Measurements from ENCODE around the gene CEP131. TPM values are rescaled to one million over a fixed set of nuclear protein-coding genes. Genes with fewer than 3 reads are reported as not detected.

CEP131 gene
- total and polyA plus RNA-seq, 2 of the 4 experiments (the other 2 are of a cell fraction) = 4.8 to 9.6 TPM

DNA sequence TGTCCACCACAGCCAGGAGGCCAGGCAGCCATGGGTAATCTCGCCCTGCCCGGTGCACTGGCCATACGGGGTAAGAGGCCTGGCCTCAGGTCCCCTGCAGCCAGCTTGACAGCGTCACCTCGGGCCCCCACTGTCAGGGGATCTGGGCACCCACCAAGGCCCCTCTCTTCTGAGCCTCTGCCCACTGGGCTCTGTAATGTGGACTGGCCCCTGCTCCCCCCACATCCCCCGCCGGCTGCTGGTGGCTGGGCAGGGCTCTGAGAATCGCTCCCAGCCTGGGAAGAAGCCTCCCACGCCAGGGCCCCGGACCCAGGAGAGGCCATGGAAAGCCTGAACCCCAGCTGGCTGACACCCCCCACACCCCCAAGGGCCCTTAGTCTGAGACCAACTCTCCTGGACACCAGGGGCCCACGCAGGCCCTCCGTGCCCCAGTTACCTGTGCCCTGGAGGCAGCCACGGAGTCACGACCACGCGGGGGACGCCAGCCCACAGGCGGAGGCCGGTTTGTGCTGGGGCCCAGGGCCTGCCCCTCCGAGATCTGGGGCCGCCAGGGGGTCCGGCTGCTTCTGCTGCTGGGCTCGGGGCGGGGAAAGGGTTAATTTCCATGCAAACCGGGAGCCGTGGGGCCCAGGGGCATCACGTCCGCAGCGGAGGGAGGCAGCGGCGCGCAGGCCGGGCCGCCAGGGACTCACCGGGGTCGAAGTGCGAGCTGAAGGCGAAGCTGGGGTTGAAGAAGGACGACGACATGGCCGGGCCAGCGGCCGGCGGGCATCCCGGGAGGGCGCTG lies 57.3 kb downstream of the CEP131 start, which contains the start of gene PVALEF:
Gene PVALEF, plus strand, starts transcription at position 262 of the 787 bp plus-strand sequence. CDS start 15,720 bp downstream, outside the sequence.
- no peak within 1 kb of the TSS; the same call in 1 of the 2 replicates for H3K4me3 ChIP-seq (ENCODE audit: insufficient read depth, low read depth, low read length)
- no peaks in the 10 kb centered on the region for H3K79me1 ChIP-seq (ENCODE audit: low read depth in 1 of 2, low read length in 2 of 2)
- no peaks in the 10 kb centered on the region for H3K9me1 ChIP-seq (ENCODE audit: insufficient read depth, low read length)
- H3K14ac ChIP-seq (replicated peaks; ENCODE audit: low read depth, low read length) = no peak within 1 kb of the TSS
- H3K56ac ChIP-seq (ENCODE audit: extremely low read depth, insufficient read depth, low read length) = no peak within 1 kb of the TSS
- peak within 1 kb of the TSS; percentile 78 for H2AK9ac ChIP-seq (replicated peaks; ENCODE audit: low read depth, low read length, poor library complexity)
- no peak within 1 kb of the TSS for H2BK15ac ChIP-seq (ENCODE audit: low read depth, low read length)
- peak within 1 kb of the TSS; percentile 65 for H2AFZ ChIP-seq (replicated peaks; ENCODE audit: low read length, poor library complexity)
- H3K4ac ChIP-seq (ENCODE audit: low read depth, low read length) = no peak within 1 kb of the TSS
- H3K23ac ChIP-seq (ENCODE audit: low read depth, low read length) = no peak within 1 kb of the TSS
- no peak within 1 kb of the TSS for H4K91ac ChIP-seq (ENCODE audit: insufficient read depth, low read depth, low read length)
- dilution Hi-C loops (cut with HindIII; ENCODE audit: low sequenced_read_pairs, unreplicated experiment) (no loop called here), in situ Hi-C loops (cut with MboI; ENCODE audit: low sequenced_read_pairs) (no loop called here), intact Hi-C loops (cut with micrococcal nuclease) (no loop called here)
- no peak within 1 kb of the TSS for H2BK120ac ChIP-seq (ENCODE audit: low read depth, low read length)
- ATAC-seq (ENCODE audit: low read depth) (peak; percentile 61), DNase-seq (no peak)
- no peak within 1 kb of the TSS for H4K8ac ChIP-seq (ENCODE audit: low read depth in 2 of 2, low read length in 2 of 2)
- ChIA-PET POLR2A (ENCODE audit: unreplicated experiment) (no interaction called here), CTCF (no interaction called here)
- no peak within 1 kb of the TSS for H2BK20ac ChIP-seq (ENCODE audit: low read depth, low read length)
- H3K27me3 ChIP-seq (ENCODE audit: control insufficient read depth, insufficient read depth, low read length) = peaks cover 54% of the 10 kb centered on the region
- no peak within 1 kb of the TSS for H4K5ac ChIP-seq (ENCODE audit: low read depth, low read length)
- no peak within 1 kb of the TSS for H2AK5ac ChIP-seq (ENCODE audit: low read depth, low read length)
- no peak within 1 kb of the TSS for H2BK5ac ChIP-seq (ENCODE audit: low read depth, low read length, poor library complexity, severe bottlenecking)
- H3K9me3 ChIP-seq (ENCODE audit: control insufficient read depth, insufficient read depth, low read length) = no peaks in the 10 kb centered on the region
- 20% methylated on average over 12 of the region's 46 CpGs; no CpG with 5 or more reads in 1 of the 2 experiments for WGBS, 2 experiments (ENCODE audit: extremely low coverage in 2 of 2, insufficient read length in 1 of 2)
- no TSS peak for BruUV-seq (replicated peaks)
- H3K4me2 ChIP-seq (ENCODE audit: low read depth, low read length) = no peak within 1 kb of the TSS
- H3K36me3 ChIP-seq (ENCODE audit: control insufficient read depth, insufficient read depth, low read length) = no peaks in the 10 kb centered on the region
- TF ChIP-seq MAFK (IDR thresholded peaks at IDR 0.05; ENCODE audit: low read depth, low read length) (no peak), CEBPB (IDR thresholded peaks at IDR 0.05; ENCODE audit: low read depth, low read length) (no peak), POLR2A (IDR thresholded peaks at IDR 0.05; ENCODE audit: low read depth, low read length) (no peak), CHD1 (IDR thresholded peaks at IDR 0.05; ENCODE audit: low read depth, low read length) (no peak), MXI1 (IDR thresholded peaks at IDR 0.05; ENCODE audit: borderline replicate concordance, low read depth, low read length) (no peak), RFX5 (IDR thresholded peaks at IDR 0.05; ENCODE audit: low read depth, low read length) (no peak), NFE2L2 (IDR thresholded peaks at IDR 0.05; ENCODE audit: low read depth, low read length) (no peak), SMC3 (IDR thresholded peaks at IDR 0.05; ENCODE audit: low read depth, low read length) (no peak), MAZ (IDR thresholded peaks at IDR 0.05; ENCODE audit: borderline replicate concordance, low read depth, low read length) (no peak), RCOR1 (IDR thresholded peaks at IDR 0.05; ENCODE audit: insufficient replicate concordance, low read length) (no peak)
- TF ChIP-seq, protein P1, sequence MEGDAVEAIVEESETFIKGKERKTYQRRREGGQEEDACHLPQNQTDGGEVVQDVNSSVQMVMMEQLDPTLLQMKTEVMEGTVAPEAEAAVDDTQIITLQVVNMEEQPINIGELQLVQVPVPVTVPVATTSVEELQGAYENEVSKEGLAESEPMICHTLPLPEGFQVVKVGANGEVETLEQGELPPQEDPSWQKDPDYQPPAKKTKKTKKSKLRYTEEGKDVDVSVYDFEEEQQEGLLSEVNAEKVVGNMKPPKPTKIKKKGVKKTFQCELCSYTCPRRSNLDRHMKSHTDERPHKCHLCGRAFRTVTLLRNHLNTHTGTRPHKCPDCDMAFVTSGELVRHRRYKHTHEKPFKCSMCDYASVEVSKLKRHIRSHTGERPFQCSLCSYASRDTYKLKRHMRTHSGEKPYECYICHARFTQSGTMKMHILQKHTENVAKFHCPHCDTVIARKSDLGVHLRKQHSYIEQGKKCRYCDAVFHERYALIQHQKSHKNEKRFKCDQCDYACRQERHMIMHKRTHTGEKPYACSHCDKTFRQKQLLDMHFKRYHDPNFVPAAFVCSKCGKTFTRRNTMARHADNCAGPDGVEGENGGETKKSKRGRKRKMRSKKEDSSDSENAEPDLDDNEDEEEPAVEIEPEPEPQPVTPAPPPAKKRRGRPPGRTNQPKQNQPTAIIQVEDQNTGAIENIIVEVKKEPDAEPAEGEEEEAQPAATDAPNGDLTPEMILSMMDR (conservative IDR thresholded peaks at IDR 0.05; ENCODE audit: low read depth, low read length) = no peak
- no peak within 1 kb of the TSS for H3K18ac ChIP-seq (ENCODE audit: low read depth, low read length)
- H3K9ac ChIP-seq (ENCODE audit: low read depth, low read length) = no peak within 1 kb of the TSS
- no peak within 1 kb of the TSS for H3K27ac ChIP-seq (ENCODE audit: insufficient read depth, low read length)
- H4K20me1 ChIP-seq (ENCODE audit: insufficient read depth, low read length) = 0 out of 2 replicates have a peak, but pooled peaks cover 3% of the 10 kb centered on the region
- H3K4me1 ChIP-seq (ENCODE audit: control insufficient read depth, insufficient read depth, low read length) = no peaks in the 10 kb centered on the region

Data from IMR-90 (cell line).